Mesendoderm (in vitro differentiated cells): ENCODE measurements around the gene ATP10B.

Experiments
- DNase-seq: peaks from one replicate; pipeline ENCODE4 v3.0.0; 2013
- H2AK5ac ChIP-seq: 2 replicates; pipeline ENCODE4 v1.6.1; 2013; ENCODE audit warnings: low read length, inconsistent platforms
- H2BK120ac ChIP-seq: 2 replicates; pipeline ENCODE4 v1.6.1; 2013; ENCODE audit warnings: low read depth, mild to moderate bottlenecking, low read length, moderate library complexity, mixed read lengths
- H2BK15ac ChIP-seq: replicated peaks from 2 replicates; pipeline ENCODE4 v1.6.1; 2013; ENCODE audit warnings: low read depth, mild to moderate bottlenecking, moderate library complexity
- H2BK5ac ChIP-seq: 2 replicates; pipeline ENCODE4 v1.6.1; 2013; ENCODE audit warnings: low read length, inconsistent platforms
- H3K18ac ChIP-seq: 2 replicates; pipeline ENCODE4 v1.6.1; 2013; ENCODE audit warnings: mild to moderate bottlenecking, low read length, mixed read lengths
- H3K23ac ChIP-seq: one replicate; pipeline ENCODE4 v1.6.1; 2013; ENCODE audit warnings: low read length
- H3K27ac ChIP-seq: 2 replicates; pipeline ENCODE4 v1.5.1; 2013; ENCODE audit warnings: low read depth, mild to moderate bottlenecking, inconsistent platforms, low read length, moderate library complexity
- H3K27me3 ChIP-seq: 2 replicates; pipeline ENCODE4 v1.6.1; 2013; ENCODE audit warnings: low read length, control low read depth, mild to moderate bottlenecking, inconsistent platforms; ENCODE audit not compliant: insufficient read depth, poor library complexity
- H3K36me3 ChIP-seq: 2 replicates; pipeline ENCODE4 v1.6.1; 2013; ENCODE audit warnings: low read length, inconsistent platforms; ENCODE audit not compliant: control insufficient read depth, insufficient read depth
- H3K4ac ChIP-seq: one replicate; pipeline ENCODE4 v1.6.1; 2013; ENCODE audit warnings: low read depth, mild to moderate bottlenecking, low read length, moderate library complexity
- H3K4me1 ChIP-seq: 2 replicates; pipeline ENCODE4 v1.6.1; 2013; ENCODE audit warnings: low read depth, low read length, inconsistent platforms; ENCODE audit not compliant: control insufficient read depth
- H3K4me2 ChIP-seq: 2 replicates; pipeline ENCODE4 v1.6.1; 2013; ENCODE audit warnings: low read length
- H3K4me3 ChIP-seq: 2 replicates; pipeline ENCODE4 v1.5.1; 2013; ENCODE audit warnings: mild to moderate bottlenecking, low read length
- H3K56ac ChIP-seq: one replicate; pipeline ENCODE4 v1.6.1; 2013; ENCODE audit warnings: low read length
- H3K79me1 ChIP-seq: 2 replicates; pipeline ENCODE4 v1.6.1; 2013; ENCODE audit warnings: low read length, inconsistent platforms
- H3K79me2 ChIP-seq: 2 replicates; pipeline ENCODE4 v1.6.1; 2013; ENCODE audit warnings: mild to moderate bottlenecking, low read length; ENCODE audit not compliant: control insufficient read depth, insufficient read depth
- H3K9ac ChIP-seq: 2 replicates; pipeline ENCODE4 v1.6.1; 2013; ENCODE audit warnings: low read length, inconsistent platforms
- H4K5ac ChIP-seq: one replicate; pipeline ENCODE4 v1.6.1; 2013; ENCODE audit warnings: low read length
- H4K8ac ChIP-seq: one replicate; pipeline ENCODE4 v1.6.1; 2013; ENCODE audit warnings: low read depth, mild to moderate bottlenecking, control low read depth, low read length, moderate library complexity
- WGBS: extraction: QIAGEN DNeasy Blood & Tissue Kit; methylation state at CpG from one replicate; pipeline ENCODE4 v1.1.7; 2013; ENCODE audit warnings: low lambda C conversion rate, missing lambda C conversion rate; ENCODE audit not compliant: insufficient coverage; ENCODE audit errors: extremely low coverage; 5-methylcytosine and 5-hydroxymethylcytosine counted together

ATP10B gene

DNA sequence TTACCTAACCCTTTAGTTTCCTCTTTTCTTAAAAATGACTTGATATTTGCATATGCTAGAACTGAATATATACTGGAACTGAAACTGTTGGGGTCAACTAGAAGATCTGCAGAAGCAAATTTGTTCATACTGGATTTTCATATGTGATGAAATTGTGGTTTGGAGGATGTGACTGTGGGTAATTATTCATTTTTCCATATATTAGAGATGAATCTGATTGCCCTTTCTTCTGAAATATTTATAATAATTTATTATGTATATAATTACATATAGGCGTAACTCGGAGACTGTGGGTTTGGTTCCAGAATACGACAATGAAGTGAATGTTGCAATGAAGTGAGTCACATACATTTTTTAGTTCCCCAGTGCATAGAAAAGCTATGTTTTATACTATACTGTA, 149.1 kb downstream of the ATP10B start:
- H4K8ac ChIP-seq = no peak overlapping the region
- no peak overlapping the region for H2BK5ac ChIP-seq
- H4K5ac ChIP-seq = no peak overlapping the region
- no peak overlapping the region for H3K56ac ChIP-seq
- H3K79me2 ChIP-seq = no peaks in the 10 kb centered on the region
- WGBS = no CpG with 5 or more reads among the region's 3 CpGs
- no peak overlapping the region for H3K18ac ChIP-seq
- no peak overlapping the region for H3K4ac ChIP-seq
- no peak overlapping the region for H3K4me2 ChIP-seq
- no peak overlapping the region for H3K23ac ChIP-seq
- H3K36me3 ChIP-seq = no peaks in the 10 kb centered on the region
- H3K79me1 ChIP-seq = no peaks in the 10 kb centered on the region
- H2BK15ac ChIP-seq = no peak overlapping the region
- DNase-seq = no peak
- H3K9ac ChIP-seq = no peak overlapping the region
- no peaks in the 10 kb centered on the region for H3K27me3 ChIP-seq
- no peak overlapping the region for H2BK120ac ChIP-seq
- no peak overlapping the region for H2AK5ac ChIP-seq
- H3K4me3 ChIP-seq = no peak overlapping the region
- no peak overlapping the region for H3K27ac ChIP-seq
- no peaks in the 10 kb centered on the region for H3K4me1 ChIP-seq

DNA sequence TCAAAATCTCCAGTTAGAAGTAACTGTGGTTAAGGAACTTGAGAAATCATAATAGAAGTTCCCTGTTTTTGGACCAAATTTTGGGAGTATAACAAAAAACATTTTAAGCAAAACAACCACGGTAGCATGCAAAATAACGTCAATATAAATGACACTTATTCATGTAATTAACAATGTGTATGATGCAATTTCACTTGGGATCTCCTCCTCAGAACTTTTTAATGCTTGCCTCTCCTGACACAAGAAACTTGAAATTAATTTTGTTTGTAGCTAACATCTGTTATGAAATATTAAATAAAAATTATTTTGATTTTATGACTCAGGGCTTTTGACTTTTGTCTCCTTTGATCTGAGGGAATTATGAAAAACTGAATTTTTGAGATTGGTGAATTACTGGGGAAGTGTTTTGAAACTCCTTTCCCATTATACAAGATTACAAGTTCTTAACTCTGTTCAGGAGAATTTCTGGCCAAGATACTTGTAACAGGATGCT, 149.7 kb downstream of the ATP10B start:
- Histone ChIP-seq H3K79me2 (no peaks in the 10 kb centered on the region), H3K36me3 (no peaks in the 10 kb centered on the region), H2BK5ac (no peak overlapping the region), H3K23ac (no peak overlapping the region), H2BK120ac (no peak overlapping the region), H3K79me1 (no peaks in the 10 kb centered on the region), H3K4me2 (no peak overlapping the region), H3K4me1 (no peaks in the 10 kb centered on the region), H3K27ac (no peak overlapping the region), H3K9ac (no peak overlapping the region), H3K27me3 (no peaks in the 10 kb centered on the region), H2AK5ac (no peak overlapping the region), H4K5ac (no peak overlapping the region), H3K18ac (no peak overlapping the region), H2BK15ac (no peak overlapping the region), H3K56ac (no peak overlapping the region), H3K4me3 (no peak overlapping the region), H4K8ac (no peak overlapping the region), H3K4ac (no peak overlapping the region)
- no peak for DNase-seq
- WGBS = no CpG with 5 or more reads among the region's 2 CpGs

DNA sequence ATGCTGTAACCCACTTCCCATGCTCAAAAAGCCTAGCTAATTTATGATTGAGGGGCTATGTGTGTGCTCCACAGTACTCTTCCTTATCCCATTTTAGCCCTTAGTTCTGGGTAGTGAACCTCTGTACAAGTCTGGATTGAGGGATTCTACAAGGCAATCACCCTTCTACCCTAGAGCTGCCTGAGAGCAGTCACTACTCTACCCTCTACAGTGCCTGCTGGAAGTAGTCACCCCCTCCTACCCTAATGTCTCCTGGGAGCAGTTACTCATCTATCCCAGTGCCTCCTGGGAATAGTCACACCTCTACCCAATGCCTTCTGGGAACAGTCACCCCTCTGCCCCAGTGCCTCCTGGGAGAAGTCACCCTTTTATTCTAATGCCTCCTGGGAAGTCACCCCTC, 150.6 kb downstream of the ATP10B start:
- no peaks in the 10 kb centered on the region for H3K27me3 ChIP-seq
- H2AK5ac ChIP-seq = no peak overlapping the region
- H3K4ac ChIP-seq = no peak overlapping the region
- no peak for DNase-seq
- no peak overlapping the region for H3K56ac ChIP-seq
- H3K4me2 ChIP-seq = no peak overlapping the region
- no peak overlapping the region for H3K27ac ChIP-seq
- no peaks in the 10 kb centered on the region for H3K79me2 ChIP-seq
- H4K8ac ChIP-seq = no peak overlapping the region
- H3K36me3 ChIP-seq = no peaks in the 10 kb centered on the region
- H4K5ac ChIP-seq = no peak overlapping the region
- H2BK15ac ChIP-seq = no peak overlapping the region
- H3K4me3 ChIP-seq = no peak overlapping the region
- no peaks in the 10 kb centered on the region for H3K79me1 ChIP-seq
- no peak overlapping the region for H2BK120ac ChIP-seq
- no peaks in the 10 kb centered on the region for H3K4me1 ChIP-seq
- H2BK5ac ChIP-seq = no peak overlapping the region
- H3K18ac ChIP-seq = no peak overlapping the region
- H3K9ac ChIP-seq = no peak overlapping the region
- no peak overlapping the region for H3K23ac ChIP-seq

DNA sequence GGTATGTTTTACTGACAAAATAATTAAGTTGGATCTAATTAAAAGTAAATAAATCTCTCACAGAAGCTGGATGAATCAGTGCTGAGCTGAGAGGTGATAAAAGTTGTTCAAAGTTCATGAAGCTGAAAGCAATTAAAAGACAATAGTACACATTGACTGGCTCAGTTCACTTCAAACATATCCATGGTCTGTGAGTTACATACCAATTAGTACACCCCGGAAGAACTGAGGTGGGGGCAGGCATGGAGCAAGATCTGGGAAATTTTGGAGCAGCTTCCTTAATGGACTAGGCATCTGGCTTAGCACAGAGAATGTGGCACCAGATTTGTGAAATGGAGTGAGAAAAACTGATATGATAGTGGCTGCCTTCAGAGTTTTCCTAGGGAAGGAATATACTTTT, 152.7 kb downstream of the ATP10B start:
- peak; percentile 13 for DNase-seq
- H2BK15ac ChIP-seq = no peak overlapping the region
- no peak overlapping the region for H4K5ac ChIP-seq
- no CpG with 5 or more reads among the region's 1 CpG for WGBS
- H3K56ac ChIP-seq = no peak overlapping the region
- no peak overlapping the region for H2BK120ac ChIP-seq
- no peak overlapping the region for H3K27ac ChIP-seq
- H3K4ac ChIP-seq = no peak overlapping the region
- H3K18ac ChIP-seq = no peak overlapping the region
- no peak overlapping the region for H2BK5ac ChIP-seq
- no peaks in the 10 kb centered on the region for H3K79me2 ChIP-seq
- no peaks in the 10 kb centered on the region for H3K27me3 ChIP-seq
- no peaks in the 10 kb centered on the region for H3K36me3 ChIP-seq
- no peak overlapping the region for H3K9ac ChIP-seq
- no peaks in the 10 kb centered on the region for H3K79me1 ChIP-seq
- no peaks in the 10 kb centered on the region for H3K4me1 ChIP-seq
- H3K23ac ChIP-seq = no peak overlapping the region
- no peak overlapping the region for H3K4me2 ChIP-seq
- H2AK5ac ChIP-seq = no peak overlapping the region
- no peak overlapping the region for H3K4me3 ChIP-seq
- H4K8ac ChIP-seq = no peak overlapping the region

DNA sequence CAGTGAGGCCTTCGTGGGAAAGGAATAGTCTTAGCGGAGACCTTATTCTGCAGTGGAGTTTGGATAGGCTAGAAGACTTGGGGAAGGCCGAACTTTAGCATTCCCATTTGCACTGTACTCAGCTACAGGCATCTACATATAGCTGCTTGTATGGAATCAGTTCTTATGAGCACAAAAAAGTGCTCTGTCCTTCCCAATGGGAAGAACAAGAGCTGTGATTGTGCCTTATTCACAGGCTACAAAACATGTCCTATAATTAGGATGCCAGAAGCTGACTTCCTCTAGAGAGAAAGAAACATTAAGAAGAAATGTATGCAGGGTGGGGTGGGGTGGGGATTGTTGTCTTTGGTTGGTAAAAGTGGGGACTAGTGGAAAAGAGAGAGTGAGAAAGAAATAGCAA, 154.7 kb downstream of the ATP10B start:
- WGBS = no CpG with 5 or more reads among the region's 3 CpGs
- Histone ChIP-seq H4K5ac (no peak overlapping the region), H2BK120ac (no peak overlapping the region), H2BK5ac (no peak overlapping the region), H3K23ac (no peak overlapping the region), H3K18ac (no peak overlapping the region), H3K36me3 (no peaks in the 10 kb centered on the region), H2AK5ac (no peak overlapping the region), H3K56ac (no peak overlapping the region), H3K4me2 (no peak overlapping the region), H3K27ac (no peak overlapping the region), H3K4ac (no peak overlapping the region), H3K79me2 (no peaks in the 10 kb centered on the region), H3K4me3 (no peak overlapping the region), H4K8ac (no peak overlapping the region), H3K27me3 (no peaks in the 10 kb centered on the region), H3K4me1 (peaks cover 3% of the 10 kb centered on the region), H2BK15ac (no peak overlapping the region), H3K9ac (no peak overlapping the region), H3K79me1 (no peaks in the 10 kb centered on the region)
- DNase-seq = no peak

DNA sequence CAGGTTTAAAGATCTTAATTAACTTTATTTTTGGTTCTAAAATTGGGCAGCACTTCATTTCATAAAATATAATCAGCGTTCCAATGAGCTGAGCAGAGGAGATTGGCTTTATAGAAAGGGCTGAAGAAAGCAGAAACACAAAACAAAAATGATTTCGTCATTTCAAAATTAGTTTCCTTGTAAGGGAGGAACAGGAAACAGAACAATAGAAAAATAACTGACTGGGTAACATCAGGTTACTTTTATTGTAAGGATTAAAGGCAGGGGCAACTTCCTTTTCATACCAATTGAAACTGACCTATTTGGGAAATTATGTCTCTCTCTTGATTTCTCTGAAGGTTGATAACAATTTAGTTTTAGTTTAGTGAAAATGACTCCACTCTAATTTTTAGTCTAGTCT, 157.1 kb downstream of the ATP10B start:
- H3K18ac ChIP-seq = no peak overlapping the region
- H3K79me1 ChIP-seq = no peaks in the 10 kb centered on the region
- peaks cover 3% of the 10 kb centered on the region for H3K4me1 ChIP-seq
- H3K79me2 ChIP-seq = no peaks in the 10 kb centered on the region
- H3K4me3 ChIP-seq = no peak overlapping the region
- no peaks in the 10 kb centered on the region for H3K36me3 ChIP-seq
- no peak overlapping the region for H2AK5ac ChIP-seq
- H3K4me2 ChIP-seq = no peak overlapping the region
- no CpG with 5 or more reads among the region's 2 CpGs for WGBS
- no peak overlapping the region for H4K8ac ChIP-seq
- no peak overlapping the region for H3K23ac ChIP-seq
- no peak overlapping the region for H2BK15ac ChIP-seq
- no peak overlapping the region for H3K56ac ChIP-seq
- no peak overlapping the region for H4K5ac ChIP-seq
- H3K9ac ChIP-seq = no peak overlapping the region
- no peak overlapping the region for H2BK120ac ChIP-seq
- DNase-seq = no peak
- no peak overlapping the region for H2BK5ac ChIP-seq
- H3K4ac ChIP-seq = no peak overlapping the region
- no peaks in the 10 kb centered on the region for H3K27me3 ChIP-seq
- no peak overlapping the region for H3K27ac ChIP-seq
